GM23248 (cell line): Measurements from ENCODE around the gene KIAA1614.

Source experiments
- EZH2 ChIP-seq: fragments of 200-600 bp; sonication (generic); IDR thresholded peaks from 2 replicates; pipeline ENCODE4 v1.6.1; 2018; ENCODE audit warnings: antibody characterized with exemption, mild to moderate bottlenecking; ENCODE audit not compliant: insufficient read depth, poor library complexity, severe bottlenecking
- EZH2phosphoT487 ChIP-seq: fragments of 200-600 bp; sonication (generic); IDR thresholded peaks from 2 replicates; pipeline ENCODE4 v1.6.1; 2018; ENCODE audit warnings: antibody characterized with exemption, moderate library complexity, mild to moderate bottlenecking, low read depth; ENCODE audit not compliant: insufficient read depth

GRCh38 chr1:180892272-180892671 lies 20.4 kb upstream of the KIAA1614 start:
- TF ChIP-seq EZH2 (no peak), EZH2phosphoT487 (no peak)
